Measurements from ENCODE around the gene SLC6A9. TPM values are rescaled to one million over a fixed set of nuclear protein-coding genes. Genes with fewer than 3 reads are reported as not detected.

Gene SLC6A9
- total RNA-seq, 6 donors from 2014 or later: 5.6 to 23.1 (median 19.5) TPM

DNA sequence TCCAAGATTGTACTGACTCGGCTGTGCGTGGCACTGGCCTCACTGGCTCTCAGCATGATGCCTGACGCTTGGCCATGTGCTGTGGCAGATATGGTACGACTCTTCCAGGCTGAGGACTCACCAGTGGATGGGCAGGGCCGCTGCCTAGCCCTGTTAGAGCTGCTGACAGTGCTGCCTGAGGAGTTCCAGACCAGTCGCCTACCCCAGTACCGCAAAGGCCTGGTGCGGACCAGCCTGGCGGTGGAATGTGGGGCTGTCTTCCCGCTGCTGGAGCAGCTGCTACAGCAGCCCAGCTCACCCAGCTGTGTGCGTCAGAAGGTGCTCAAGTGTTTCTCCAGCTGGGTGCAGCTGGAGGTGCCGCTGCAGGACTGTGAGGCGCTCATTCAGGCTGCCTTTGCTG is 81.6 kb downstream of the SLC6A9 start:
- no peak overlapping the region for H3K27ac ChIP-seq
- H3K4me1 ChIP-seq: peaks cover 24 to 50% (median 26%) of the 10 kb centered on the region in 4 donors
- no peaks in the 10 kb centered on the region for H3K9me3 ChIP-seq
- no peak overlapping the region for H3K4me3 ChIP-seq
- no peak for ATAC-seq (ENCODE audit: low FRiP score in 2 of 2)
- peak in 1 of 2 donors; percentile 60 for DNase-seq
- TF ChIP-seq POLR2AphosphoS5 (IDR thresholded peaks at IDR 0.05): no peak
- peaks cover 0 to 11% (median 3%) of the 10 kb centered on the region in 4 donors for H3K36me3 ChIP-seq
- no peaks in the 10 kb centered on the region for H3K27me3 ChIP-seq
- 92% methylated on average over 13 of the region's 13 CpGs; no CpG with 5 or more reads in 1 of the 2 donors for WGBS, 2 donors

DNA sequence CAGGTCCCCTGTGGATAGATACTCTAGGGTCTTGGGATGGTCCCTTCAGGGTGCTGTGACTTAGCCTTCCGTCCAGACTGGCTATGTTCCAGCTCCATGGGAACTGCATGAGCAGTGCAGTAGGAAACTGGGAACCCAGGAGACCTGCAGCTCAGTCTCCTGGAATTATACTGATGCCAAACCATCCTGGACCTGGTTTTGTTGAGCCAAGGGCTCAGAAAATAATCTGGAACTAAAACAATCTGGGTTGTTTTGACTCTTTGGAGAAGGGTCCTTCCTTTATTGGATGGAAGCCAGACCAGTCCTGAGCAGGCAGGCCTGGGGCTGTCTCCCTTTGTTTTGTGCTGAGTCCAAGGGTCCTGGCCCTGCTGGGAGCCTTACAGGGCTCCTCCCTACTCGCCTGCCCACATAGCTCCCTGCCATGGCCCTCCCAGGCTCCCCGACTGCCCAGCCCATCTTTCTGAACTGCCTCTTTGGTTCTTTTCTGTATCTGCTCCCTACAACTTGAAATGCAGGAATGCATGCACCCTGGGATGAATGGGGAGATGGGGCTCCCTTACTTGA is 83.3 kb downstream of the SLC6A9 start:
- TF ChIP-seq POLR2AphosphoS5 (IDR thresholded peaks at IDR 0.05): no peak
- TF ChIP-seq, protein P1, sequence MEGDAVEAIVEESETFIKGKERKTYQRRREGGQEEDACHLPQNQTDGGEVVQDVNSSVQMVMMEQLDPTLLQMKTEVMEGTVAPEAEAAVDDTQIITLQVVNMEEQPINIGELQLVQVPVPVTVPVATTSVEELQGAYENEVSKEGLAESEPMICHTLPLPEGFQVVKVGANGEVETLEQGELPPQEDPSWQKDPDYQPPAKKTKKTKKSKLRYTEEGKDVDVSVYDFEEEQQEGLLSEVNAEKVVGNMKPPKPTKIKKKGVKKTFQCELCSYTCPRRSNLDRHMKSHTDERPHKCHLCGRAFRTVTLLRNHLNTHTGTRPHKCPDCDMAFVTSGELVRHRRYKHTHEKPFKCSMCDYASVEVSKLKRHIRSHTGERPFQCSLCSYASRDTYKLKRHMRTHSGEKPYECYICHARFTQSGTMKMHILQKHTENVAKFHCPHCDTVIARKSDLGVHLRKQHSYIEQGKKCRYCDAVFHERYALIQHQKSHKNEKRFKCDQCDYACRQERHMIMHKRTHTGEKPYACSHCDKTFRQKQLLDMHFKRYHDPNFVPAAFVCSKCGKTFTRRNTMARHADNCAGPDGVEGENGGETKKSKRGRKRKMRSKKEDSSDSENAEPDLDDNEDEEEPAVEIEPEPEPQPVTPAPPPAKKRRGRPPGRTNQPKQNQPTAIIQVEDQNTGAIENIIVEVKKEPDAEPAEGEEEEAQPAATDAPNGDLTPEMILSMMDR (IDR thresholded peaks at IDR 0.05): no peak
- TF ChIP-seq EP300 (IDR thresholded peaks at IDR 0.05): no peak
- no peak for TF ChIP-seq POLR2A (IDR thresholded peaks at IDR 0.05)
- no peak for DNase-seq
- Histone ChIP-seq H3K4me3 (peak overlapping the region in 3 of 4 donors; percentile 61 to 70 (median 68)), H3K36me3 (peaks cover 0 to 11% (median 3%) of the 10 kb centered on the region in 4 donors), H3K27me3 (no peaks in the 10 kb centered on the region), H3K27ac (peak overlapping the region in 1 of 4 donors; percentile 96), H3K4me1 (peaks cover 24 to 50% (median 26%) of the 10 kb centered on the region in 4 donors), H3K9me3 (no peaks in the 10 kb centered on the region)
- 48 to 52% methylated on average over 2 to 3 of the region's 3 CpGs for WGBS, 2 donors
- no peak for ATAC-seq (ENCODE audit: low FRiP score in 2 of 2)

DNA sequence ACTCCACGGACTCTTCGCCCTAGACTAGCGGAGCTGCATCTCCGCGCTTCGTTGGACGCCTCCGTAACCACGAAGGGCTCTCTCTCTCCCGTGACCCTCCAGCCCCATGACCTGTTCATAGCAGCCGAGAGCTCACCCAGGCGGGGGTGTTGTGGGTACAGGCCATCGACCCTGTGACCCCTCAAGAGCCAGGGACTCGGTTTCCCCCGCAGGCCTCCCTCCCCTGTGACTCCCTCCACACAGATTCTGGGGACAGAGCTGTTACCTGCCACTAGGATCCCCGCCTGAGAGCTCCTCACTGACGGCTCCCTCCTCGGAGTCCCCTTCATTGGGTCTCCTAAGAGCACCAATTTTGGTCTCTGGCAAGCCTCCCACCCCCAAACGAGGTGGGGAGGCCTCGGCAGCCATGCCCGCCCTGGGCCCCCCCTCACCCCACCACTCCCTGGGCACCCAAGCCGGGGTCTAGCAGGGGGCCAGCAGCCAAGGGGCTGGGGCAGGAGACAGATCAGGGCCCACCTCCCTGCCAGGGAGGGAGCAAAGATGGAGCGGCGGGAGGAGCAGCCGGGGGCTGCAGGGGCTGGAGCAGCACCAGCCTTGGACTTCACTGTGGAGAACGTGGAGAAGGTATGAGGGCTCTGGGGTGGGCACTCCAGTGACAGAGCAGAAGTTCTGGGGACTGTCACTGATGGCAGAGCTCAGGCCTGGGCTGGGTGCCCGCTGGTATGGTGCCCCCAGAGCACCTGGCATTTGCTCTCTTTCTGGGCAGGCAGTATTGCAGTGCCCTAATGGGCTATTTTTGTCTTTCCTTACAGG is 84.0 kb downstream of the SLC6A9 start:
- peaks cover 24 to 50% (median 26%) of the 10 kb centered on the region in 4 donors for H3K4me1 ChIP-seq

More for the DNA sequence above, 84.0 kb downstream of the SLC6A9 start:
- Histone ChIP-seq H3K27me3 (no peaks in the 10 kb centered on the region), H3K4me3 (peak overlapping the region; percentile 61 to 77 (median 69)), H3K9me3 (no peaks in the 10 kb centered on the region), H3K36me3 (peaks cover 0 to 11% (median 3%) of the 10 kb centered on the region in 4 donors), H3K27ac (peak overlapping the region; percentile 96 to 99 (median 99))
- ATAC-seq (ENCODE audit: low FRiP score in 2 of 2) (peak in 1 of 2 donors; percentile 0), DNase-seq (peak in 1 of 2 donors; percentile 67)
- TF ChIP-seq POLR2AphosphoS5 (IDR thresholded peaks at IDR 0.05): no peak
- WGBS, 2 donors: 1 to 9% methylated on average over 11 to 20 of the region's 27 CpGs

Other genes starting within 250 kb of the SLC6A9 start
- 1 to 10 TPM in 3 of 6 donors, not detected in 3; 1.0 to 5.2 (median 1.1) TPM for gene ARTN, start 97.7 kb downstream of the SLC6A9 start, total RNA-seq
- 10 to 100 TPM; 16.9 to 46.1 (median 24.1) TPM for gene IPO13, start 84.5 kb downstream of the SLC6A9 start, total RNA-seq
- gene DPH2, start 61.5 kb downstream of the SLC6A9 start, total RNA-seq: 10 to 100 TPM; 12.9 to 30.4 (median 16.6) TPM
- gene ATP6V0B, start 56.5 kb downstream of the SLC6A9 start, total RNA-seq: 100 to 1,000 TPM in 5 of 6 donors, 10 to 100 TPM in 1; 98.0 to 225 (median 161) TPM
- 10 to 100 TPM; 11.5 to 33.0 (median 18.1) TPM for gene B4GALT2, start 52.3 kb downstream of the SLC6A9 start, total RNA-seq
- 10 to 100 TPM in 3 of 6 donors, 1 to 10 TPM in 3; 7.3 to 14.5 (median 10.0) TPM for gene CCDC24, start 39.9 kb downstream of the SLC6A9 start, total RNA-seq
- gene KLF17, start 87.4 kb upstream of the SLC6A9 start, total RNA-seq: under 1 TPM in 5 of 6 donors, not detected in 1; 0.11 to 0.39 (median 0.33) TPM
- not detected for gene KLF18, start 110.2 kb upstream of the SLC6A9 start, total RNA-seq
- 100 to 1,000 TPM in 1 of 6 donors, 10 to 100 TPM in 5; 32.1 to 236 (median 39.7) TPM for gene DMAP1, start 182.0 kb upstream of the SLC6A9 start, total RNA-seq

All from upper lobe of left lung (tissue), 6 donors.